Testis (tissue), 3 donors: ENCODE data around the gene CAPN5. TPM values are rescaled to one million over a fixed set of nuclear protein-coding genes. Genes with fewer than 3 reads are reported as not detected.
"Not testable (repeated sequence)": the region's sequence is repeated elsewhere in the genome, so short reads cannot be mapped to it uniquely, and the experiment has no call there.

Source experiments
- DNase-seq: peaks from one replicate; pipeline ENCODE4 v3.0.0-alpha.2; 2019
- H3K27ac ChIP-seq, 2 donors: fragments of 200-600 bp; sonication (generic); one replicate each; pipeline ENCODE4 v1.5.1; 2019
- H3K27me3 ChIP-seq: fragments of 200-600 bp; sonication (generic); one replicate; pipeline ENCODE4 v1.5.1; 2019
- H3K36me3 ChIP-seq: fragments of 200-600 bp; sonication (generic); one replicate; pipeline ENCODE4 v1.5.1; 2017; ENCODE audit warnings: low read depth; ENCODE audit errors: missing control alignments
- H3K4me1 ChIP-seq: fragments of 200-600 bp; sonication (generic); one replicate; pipeline ENCODE4 v1.5.1; 2019
- H3K4me3 ChIP-seq, 2 donors: fragments of 200-600 bp; sonication (generic); one replicate each; pipeline ENCODE4 v1.5.1; 2017 to 2019
- H3K9me3 ChIP-seq: fragments of 200-600 bp; sonication (generic); one replicate; pipeline ENCODE4 v1.5.1; 2017
- CTCF ChIP-seq, 3 experiments: fragments of 450-650 bp in 2 of 3; fragments of 200-600 bp in 1 of 3; sonication (generic) in 1 of 3; IDR thresholded peaks; one replicate each; pipeline ENCODE4 v1.5.1; 2016 to 2019; ENCODE audit warnings: antibody characterized with exemption in 3 of 3, mild to moderate bottlenecking in 2 of 3, moderate library complexity in 1 of 3
- POLR2A ChIP-seq: fragments of 450-650 bp; IDR thresholded peaks from one replicate; pipeline ENCODE4 v1.6.1; 2017; ENCODE audit warnings: antibody characterized with exemption, mild to moderate bottlenecking, moderate library complexity
- WGBS, 2 donors: methylation state at CpG; one replicate each; pipeline ENCODE4 v1.1.5; 2018; 5-methylcytosine and 5-hydroxymethylcytosine counted together
- intact Hi-C: fragments of 100-400 bp; cut with DNase I; formaldehyde crosslinking; loops from one replicate; pipeline ENCODE4 v1.15.1; 2023; ENCODE audit warnings: low total_unique reads
- polyA plus RNA-seq: library from polyadenylated mRNA; stranded (reverse); fragments of 350-450 nt; fragmentation: Illumina TruSeq; extraction: RNeasy Lipid Tissue Mini Kit (QIAGEN cat#74804); gene quantifications from one replicate; pipeline ENCODE4 v1.2.3, GENCODE V29; 2014; ENCODE audit warnings: low read depth, low replicate concordance; ENCODE audit not compliant: insufficient read depth
- total RNA-seq, 2 donors: library from RNA; depleted of rRNA; stranded (reverse); fragments of >200 nt; gene quantifications; one replicate each; pipeline ENCODE4 v1.2.3, GENCODE V29; 2016

The CAPN5 gene
- total and polyA plus RNA-seq, 3 donors from 2014 or later = 62.3 to 116 (median 102) TPM

DNA sequence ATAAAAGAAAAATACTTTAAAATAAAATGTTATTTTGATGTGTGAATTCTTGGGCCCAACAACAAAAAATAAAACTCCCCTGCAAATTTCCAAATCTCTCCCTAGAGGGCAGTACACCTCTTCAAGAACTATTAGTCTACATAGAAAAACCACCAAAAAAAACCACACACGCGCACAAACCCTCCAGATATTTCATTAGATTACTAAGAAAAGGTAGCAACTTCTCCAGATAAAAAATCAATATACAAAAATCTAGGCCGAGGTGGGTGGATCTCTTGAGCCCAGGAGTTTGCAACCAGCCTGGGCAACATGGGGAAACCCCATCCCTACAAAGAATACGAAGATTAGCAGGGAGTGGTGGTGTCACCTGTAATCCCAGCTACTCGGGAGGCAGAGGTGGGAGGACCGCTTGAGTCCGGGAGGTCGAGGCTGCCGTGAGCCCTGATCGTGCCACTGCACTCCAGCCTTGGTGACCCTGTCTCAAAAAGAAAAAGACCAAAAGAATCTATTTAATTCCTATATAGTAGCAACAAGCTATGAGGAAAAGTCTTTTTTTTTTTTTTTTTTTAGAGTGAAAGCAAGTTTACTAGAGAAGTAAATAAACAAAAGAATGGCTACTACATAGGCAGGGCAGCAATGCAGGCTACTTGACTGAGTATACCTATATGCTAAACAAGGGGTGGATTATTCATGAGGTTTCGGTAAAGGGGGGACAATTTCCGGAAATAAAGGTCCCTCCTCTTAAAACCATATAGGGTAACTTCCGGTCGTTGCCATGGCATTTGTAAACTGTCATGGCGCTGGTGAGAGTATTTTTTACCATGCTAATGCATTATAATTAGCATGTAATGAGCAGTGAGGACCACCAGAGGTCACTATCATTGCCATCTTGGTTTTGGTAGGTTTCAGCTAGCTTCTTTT, 19.5 kb upstream of the CAPN5 start:
- 3 to 5% methylated on average over 15 of the region's 15 CpGs for WGBS, 2 donors
- H3K9me3 ChIP-seq = no peaks in the 10 kb centered on the region
- TF ChIP-seq CTCF (IDR thresholded peaks at IDR 0.05) (peak; percentile 71 to 93 (median 78)), POLR2A (no peak)
- intact Hi-C loops = loop anchor here (5.0 kb wide), 1 partner anchor 40 kb away; no protein-coding TSS in a partner anchor
- no peaks in the 10 kb centered on the region for H3K36me3 ChIP-seq
- no peak overlapping the region for H3K27ac ChIP-seq
- peak; percentile 93 for DNase-seq
- H3K4me1 ChIP-seq = no peaks in the 10 kb centered on the region
- H3K4me3 ChIP-seq = no peak overlapping the region
- H3K27me3 ChIP-seq = no peaks in the 10 kb centered on the region

- not testable (repeated sequence) for H3K27me3 ChIP-seq, DNase-seq, H3K27ac ChIP-seq, H3K9me3 ChIP-seq, H3K4me1 ChIP-seq, H3K4me3 ChIP-seq, H3K36me3 ChIP-seq
- intact Hi-C loops = loop anchor here (5.0 kb wide), 1 partner anchor 39 kb away; no protein-coding TSS in a partner anchor
- WGBS, 2 donors = 59 to 68% methylated on average over 7 of the region's 7 CpGs
Measured at GRCh38 chr11:77047928-77048446, 18.8 kb upstream of the CAPN5 start.

DNA sequence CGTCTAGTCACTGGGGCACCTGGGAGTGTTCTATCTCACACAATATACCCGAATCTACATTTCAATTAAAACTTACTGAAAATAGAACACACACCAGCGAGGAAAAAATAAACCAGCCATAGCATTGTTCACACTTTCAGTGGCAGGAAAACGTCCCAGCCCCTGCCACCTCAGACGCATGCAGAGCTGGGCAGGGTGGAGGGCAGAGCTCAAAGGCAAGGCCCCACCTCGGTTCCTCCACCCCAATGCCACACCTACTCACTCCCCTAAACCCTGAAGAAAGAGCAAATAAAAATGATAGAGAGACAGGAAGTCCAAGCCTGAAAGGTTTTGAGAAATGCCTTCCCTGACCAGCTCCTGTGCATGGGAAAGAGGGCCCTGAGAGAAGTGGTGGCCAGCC, 17.7 kb upstream of the CAPN5 start:
- no peak for DNase-seq
- Histone ChIP-seq H3K27me3 (no peaks in the 10 kb centered on the region), H3K4me3 (no peak overlapping the region), H3K27ac (no peak overlapping the region), H3K4me1 (peaks cover 8% of the 10 kb centered on the region), H3K9me3 (no peaks in the 10 kb centered on the region), H3K36me3 (no peaks in the 10 kb centered on the region)
- no peak for TF ChIP-seq POLR2A
- no peak for TF ChIP-seq CTCF (IDR thresholded peaks at IDR 0.05)
- intact Hi-C loops = loop anchor here (5.0 kb wide), 1 partner anchor 38 kb away; no protein-coding TSS in a partner anchor
- whole genome bisulfite sequencing, 2 donors = 80 to 82% methylated on average over 6 of the region's 6 CpGs

DNA sequence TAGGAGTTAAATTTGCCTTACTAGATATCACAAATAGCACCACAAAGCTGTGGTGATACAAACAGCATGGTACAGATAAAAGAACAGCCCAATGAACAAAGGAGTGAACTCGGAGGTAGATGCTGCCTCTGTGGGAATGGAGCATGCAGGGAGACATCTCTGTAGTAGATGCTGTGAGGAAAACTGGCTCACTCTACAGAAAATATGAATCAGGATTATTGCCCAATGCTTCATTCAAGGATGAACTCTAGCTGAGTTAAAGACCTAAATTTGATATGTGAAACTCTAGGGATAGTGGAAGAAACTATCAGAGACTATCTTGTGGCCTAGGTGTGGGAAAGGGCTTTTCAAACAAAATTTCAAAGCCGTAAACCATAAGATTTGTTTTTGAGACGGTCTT, 15.3 kb upstream of the CAPN5 start:
- intact Hi-C loops = no loop called here
- no peak overlapping the region for H3K27ac ChIP-seq
- peaks cover 8% of the 10 kb centered on the region for H3K4me1 ChIP-seq
- TF ChIP-seq POLR2A = no peak
- TF ChIP-seq CTCF (IDR thresholded peaks at IDR 0.05) = no peak
- no peaks in the 10 kb centered on the region for H3K9me3 ChIP-seq
- H3K4me3 ChIP-seq = no peak overlapping the region
- H3K36me3 ChIP-seq = no peaks in the 10 kb centered on the region
- no peak for DNase-seq
- no peaks in the 10 kb centered on the region for H3K27me3 ChIP-seq
- 93 to 97% methylated on average over 3 of the region's 3 CpGs for WGBS, 2 donors

DNA sequence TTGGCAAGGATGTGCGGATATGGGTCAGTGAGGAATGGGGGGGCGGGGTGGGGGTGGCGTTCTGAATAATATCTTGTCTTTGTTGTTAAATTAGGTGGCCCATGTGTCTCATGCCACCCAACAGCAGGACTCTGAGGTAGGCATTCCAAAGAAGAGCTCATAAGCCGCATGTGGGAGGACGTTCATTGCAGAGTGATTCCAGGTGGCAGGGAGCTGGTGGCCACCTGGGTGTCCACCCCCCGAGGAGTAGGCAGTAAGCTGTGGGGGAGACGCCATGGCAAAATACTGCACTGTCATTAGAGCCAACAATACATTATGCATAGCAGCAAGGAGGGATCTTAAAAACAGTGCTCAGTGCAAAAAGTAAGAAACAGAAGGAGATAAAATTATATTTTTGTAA, 14.3 kb upstream of the CAPN5 start:
- WGBS, 2 donors = 54 to 68% methylated on average over 7 of the region's 7 CpGs
- H3K27ac ChIP-seq = no peak overlapping the region
- no peaks in the 10 kb centered on the region for H3K36me3 ChIP-seq
- H3K27me3 ChIP-seq = no peaks in the 10 kb centered on the region
- H3K4me3 ChIP-seq = no peak overlapping the region
- DNase-seq = no peak
- peaks cover 8% of the 10 kb centered on the region for H3K4me1 ChIP-seq
- intact Hi-C loops = no loop called here
- H3K9me3 ChIP-seq = no peaks in the 10 kb centered on the region
- no peak for TF ChIP-seq POLR2A
- no peak for TF ChIP-seq CTCF (IDR thresholded peaks at IDR 0.05)
